ENCODE measurements around the gene AFDN.
A peak's percentile ranks its signal among the peaks of the same experiment; 100 is the strongest.

The AFDN gene

GRCh38 chr6:167978607-167979006, 151.9 kb downstream of the AFDN start:
- DNase-seq (ENCODE audit: low spot score) = no peak

DNA sequence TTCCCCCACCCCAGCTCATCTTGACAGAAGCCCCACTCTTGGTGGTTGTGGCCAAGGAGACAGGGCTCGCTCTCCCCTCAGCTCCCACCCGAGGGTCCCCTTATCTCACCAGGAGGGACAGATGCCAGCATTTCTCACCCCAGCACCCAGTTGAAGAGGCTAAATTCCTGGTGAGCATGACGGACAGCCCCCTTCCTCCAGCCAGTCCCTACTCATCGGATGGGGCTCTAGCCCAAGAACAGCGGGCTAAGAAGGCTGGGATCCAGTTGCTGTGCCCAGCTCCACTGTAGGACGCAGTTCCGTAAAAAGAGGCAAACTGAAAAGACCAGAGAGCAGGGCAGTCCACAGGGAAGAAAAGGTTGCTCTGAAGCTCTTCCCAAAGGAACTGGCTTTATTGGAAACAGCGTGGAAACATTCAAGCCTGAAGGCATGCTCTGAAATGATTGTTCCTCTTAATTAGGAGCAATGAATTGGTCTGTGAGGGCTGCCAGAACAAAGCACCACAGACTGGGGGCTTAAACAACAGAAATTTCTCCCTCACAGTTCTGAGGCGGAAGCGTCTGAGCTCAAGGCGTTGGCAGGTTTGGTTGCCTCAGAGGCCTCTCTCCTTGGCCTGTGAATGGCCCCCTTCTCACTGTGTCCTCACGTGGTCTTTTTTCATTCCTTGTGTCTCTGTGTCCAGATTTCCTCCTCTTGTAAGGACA, 152.9 kb downstream of the AFDN start:
- no peak for DNase-seq (ENCODE audit: low spot score)

DNA sequence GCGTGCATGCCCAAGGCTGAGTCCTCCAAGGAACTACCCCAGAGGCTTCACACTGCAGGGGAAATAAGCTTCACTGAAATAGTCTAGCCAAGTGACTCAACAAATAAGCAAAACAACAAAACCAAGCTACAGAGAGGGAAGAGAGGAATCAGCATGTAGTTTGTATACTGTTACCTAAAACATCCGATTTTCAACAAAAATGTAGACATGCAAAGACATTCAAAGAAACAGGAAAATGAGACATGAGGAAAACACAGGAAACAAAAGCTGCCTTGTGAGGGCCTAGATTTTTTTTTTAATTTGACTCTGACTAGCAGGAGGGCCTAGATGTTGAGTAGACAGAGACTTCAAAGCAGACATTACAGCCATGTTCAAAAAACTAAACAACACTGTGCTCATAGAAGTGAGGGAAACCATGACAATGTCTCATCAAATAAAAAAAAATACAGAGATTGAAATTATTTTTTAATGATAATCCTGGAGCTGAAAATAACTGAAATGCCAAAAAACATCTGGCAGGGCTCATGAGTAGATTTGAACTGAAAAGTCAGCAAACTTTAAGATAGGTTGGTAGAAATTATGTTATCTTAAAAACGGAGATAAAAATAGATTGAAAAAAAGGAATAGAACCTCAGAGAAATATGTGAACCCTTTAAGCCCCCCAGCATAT, 154.3 kb downstream of the AFDN start:
- DNase-seq (ENCODE audit: low spot score) = peak; percentile 47

- no peak for DNase-seq (ENCODE audit: low spot score)
These were observed 155.3 kb downstream of the AFDN start for GRCh38 chr6:167981916-167982462.

- no peak for DNase-seq (ENCODE audit: low spot score)
These were observed 157.5 kb downstream of the AFDN start for GRCh38 chr6:167984144-167984719.

DNA sequence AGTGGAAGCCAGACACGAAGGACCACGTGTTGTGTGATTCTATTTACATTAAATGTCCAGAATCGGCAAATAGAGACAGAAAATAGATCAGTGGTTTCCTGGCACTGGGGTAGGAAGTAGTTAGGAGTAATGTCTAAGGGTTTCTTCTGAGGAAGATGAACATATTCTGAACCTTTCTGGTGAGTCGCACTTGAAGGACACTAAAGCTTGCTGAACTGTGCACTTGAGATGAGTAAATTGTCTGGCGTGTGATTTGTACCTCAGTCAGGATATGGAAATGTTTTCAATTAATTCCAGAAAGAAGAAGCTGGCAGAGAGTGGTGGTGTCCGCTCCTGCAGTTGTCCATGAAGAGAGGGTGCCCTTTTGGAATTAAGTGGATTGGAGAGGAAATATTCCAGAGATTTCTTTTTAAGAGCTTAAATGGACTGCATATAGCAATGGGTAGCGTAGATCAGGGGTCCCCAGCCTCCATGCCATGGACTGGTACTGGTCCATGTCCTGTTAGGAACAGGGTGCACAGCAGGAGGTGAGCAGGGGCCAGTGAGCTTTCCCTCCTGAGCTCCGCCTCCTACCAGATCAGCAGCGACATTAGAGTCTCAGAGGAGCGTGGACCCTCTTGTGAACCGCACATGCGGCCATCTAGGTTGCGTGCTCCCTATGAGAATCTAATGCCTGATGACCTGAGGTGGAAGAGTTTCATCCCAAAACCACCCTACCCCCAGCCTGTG, 158.3 kb downstream of the AFDN start:
- no peak for DNase-seq (ENCODE audit: low spot score)

DNA sequence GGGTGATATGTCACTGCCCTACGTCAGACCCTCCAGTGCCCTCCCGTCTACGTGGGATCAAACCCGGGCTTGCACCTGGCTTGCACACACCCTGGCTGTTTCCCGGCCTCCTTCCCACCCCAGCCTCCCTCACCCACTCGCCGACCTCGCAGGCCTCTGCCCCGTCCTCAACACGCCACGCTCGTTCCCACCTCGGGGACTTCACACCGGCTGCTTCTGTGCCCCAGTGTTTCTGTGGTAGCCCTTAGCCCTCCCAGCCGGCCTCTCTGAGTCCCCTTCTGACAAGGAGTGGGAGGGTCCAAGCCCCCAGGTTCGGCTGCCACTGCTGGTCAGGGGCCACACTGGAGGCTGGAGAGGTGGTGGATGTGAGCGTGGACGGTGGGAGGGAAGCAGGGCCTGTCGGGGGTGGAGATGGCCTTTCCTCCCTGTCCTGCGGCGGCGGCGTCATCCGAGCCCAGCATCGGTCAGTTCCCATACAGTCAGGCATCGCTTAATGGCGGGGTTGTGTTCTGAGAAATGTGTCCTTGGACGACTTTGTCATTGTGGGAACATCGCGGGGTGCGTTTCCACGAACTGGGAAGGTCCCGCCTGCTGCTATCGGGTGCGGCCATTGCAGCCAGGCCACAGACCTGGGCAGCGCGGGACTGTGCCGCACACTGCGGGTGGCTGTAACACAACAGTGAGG, 159.3 kb downstream of the AFDN start:
- no peak for DNase-seq (ENCODE audit: low spot score)

- no peak for DNase-seq (ENCODE audit: low spot score)
These were observed 160.9 kb downstream of the AFDN start for GRCh38 chr6:167987396-167988153.

GRCh38 chr6:167988154-167988495, 161.4 kb downstream of the AFDN start:
- DNase-seq (ENCODE audit: low spot score) = no peak

DNA sequence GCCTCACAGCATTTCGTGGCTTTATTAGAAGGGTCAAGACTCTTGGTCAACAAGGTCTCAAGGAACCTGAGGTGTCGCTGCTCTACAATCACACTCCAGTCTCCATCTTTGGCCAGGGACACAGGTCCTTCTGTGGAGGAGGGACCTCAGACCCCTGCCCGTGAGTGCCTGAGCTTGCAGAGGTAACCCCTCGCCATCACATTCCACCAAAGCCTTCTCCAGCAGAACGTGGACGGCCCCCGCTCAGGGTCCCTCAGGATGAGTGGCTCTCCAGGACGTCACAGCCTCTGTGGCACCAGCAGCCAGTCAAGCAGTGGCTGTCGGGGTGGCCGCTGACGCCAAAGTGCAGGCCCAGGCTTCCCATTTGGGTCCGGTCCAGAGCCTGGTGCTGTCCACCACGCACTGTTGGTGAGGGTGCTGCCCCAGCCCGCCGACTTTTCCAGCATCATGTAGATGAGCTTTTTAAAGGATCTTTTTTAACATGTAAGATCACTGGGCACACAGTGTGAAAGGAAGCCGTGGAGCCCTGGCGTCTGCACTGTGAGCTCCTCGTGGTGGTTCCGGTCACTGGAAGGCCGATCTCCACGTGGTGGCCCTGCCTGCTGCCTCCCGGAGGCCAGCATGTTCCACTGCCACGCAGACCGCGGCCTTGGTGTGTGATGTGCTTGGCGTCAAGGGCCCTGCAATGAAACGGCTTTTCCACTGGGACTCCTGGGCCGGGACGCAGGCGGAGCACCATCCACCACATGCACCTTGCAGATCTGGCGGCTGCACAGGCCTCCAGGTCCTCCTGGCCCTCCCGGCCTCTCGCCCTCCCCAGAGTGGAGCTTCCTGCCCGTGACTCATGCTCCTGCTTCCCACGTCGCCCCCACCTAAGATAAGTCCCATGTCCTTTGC, 162.5 kb downstream of the AFDN start:
- no peak for DNase-seq (ENCODE audit: low spot score)

DNA sequence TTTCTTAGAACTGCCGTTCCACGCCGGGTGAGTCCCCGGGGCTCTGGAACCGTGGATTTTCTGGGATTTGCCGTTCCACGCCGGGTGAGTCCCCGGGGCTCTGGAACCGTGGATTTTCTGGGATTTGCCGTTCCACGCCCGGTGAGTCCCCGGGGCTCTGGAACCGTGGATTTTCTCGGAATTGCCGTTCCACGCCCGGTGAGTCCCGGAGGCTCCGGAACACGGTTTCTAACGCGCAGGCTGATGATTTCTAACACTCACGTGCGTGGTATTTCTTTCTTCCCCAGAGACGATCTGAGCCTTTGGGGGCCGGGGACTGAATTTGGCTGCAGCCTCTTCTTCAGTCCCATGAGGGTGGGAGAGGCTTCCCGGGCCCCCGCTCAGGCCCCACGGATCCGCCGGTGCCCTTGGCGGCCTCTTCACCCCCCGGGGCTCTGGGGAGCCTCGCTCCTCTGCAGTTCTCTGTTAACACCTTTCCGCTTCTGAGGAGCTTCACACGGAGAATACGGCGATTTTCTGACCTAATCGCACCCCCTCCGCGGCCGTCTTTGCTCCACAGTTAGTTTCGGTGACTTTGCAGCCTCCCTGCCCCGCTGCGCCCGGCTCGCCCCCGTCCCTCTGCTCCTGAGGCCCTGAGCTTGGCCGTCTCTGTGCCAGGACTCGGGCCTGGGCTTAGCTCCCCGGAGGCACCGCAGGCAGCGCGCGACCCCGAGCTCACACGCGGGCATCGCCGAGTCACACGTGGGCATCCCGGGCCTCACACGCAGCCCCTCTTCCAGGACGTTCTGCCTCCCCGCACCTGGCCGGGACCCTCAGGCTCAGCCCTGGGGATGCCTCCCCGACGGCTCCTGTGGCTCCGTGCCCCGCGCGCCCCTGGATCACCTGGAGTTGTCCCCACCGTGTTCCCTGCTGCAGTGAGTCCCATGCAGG, 163.6 kb downstream of the AFDN start:
- DNase-seq (ENCODE audit: low spot score) = no peak

GRCh38 chr6:167993169-167993568, 166.5 kb downstream of the AFDN start:
- peak; percentile 40 for DNase-seq (ENCODE audit: low spot score)

DNA sequence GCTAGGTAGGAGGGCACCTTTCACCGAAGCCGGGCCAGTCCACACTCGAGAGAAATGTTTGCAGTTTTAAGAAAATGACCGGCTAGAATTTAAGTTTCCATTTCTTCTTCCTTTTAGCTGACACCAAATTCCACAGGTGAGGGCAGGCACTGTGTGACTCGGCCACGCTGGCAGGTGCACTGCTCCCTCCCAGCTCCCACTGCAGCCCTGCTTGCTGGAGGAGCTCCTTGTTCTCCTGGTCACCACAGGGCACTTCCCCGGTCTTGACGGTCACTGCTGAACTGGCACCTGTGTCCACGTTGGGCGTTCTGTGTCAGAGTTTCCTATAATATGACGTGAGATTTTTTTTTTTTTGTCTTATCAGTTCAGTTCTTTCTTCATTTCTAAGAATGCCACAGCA, 167.1 kb downstream of the AFDN start:
- no peak for DNase-seq (ENCODE audit: low spot score)

DNA sequence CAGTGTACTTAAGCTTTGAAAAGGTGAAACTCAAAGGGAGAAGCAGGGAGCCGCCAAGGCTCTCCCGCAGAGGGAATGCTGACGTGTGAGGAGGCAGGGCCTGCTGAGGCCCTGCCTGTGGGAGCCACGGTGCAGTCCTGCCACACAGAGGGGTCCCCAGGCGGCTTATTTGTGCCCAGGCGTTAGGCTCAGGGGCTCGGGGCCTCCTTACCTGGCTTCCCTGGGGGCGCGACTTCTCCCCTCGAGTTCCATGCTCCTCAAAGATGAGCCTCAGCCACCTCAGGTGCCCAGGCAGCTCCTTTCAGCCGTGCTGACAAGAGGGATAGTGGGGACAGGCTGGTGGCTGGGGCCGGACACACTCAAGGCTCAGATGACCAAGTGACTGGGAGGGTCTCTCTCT, 168.6 kb downstream of the AFDN start:
- DNase-seq (ENCODE audit: low spot score) = no peak

DNA sequence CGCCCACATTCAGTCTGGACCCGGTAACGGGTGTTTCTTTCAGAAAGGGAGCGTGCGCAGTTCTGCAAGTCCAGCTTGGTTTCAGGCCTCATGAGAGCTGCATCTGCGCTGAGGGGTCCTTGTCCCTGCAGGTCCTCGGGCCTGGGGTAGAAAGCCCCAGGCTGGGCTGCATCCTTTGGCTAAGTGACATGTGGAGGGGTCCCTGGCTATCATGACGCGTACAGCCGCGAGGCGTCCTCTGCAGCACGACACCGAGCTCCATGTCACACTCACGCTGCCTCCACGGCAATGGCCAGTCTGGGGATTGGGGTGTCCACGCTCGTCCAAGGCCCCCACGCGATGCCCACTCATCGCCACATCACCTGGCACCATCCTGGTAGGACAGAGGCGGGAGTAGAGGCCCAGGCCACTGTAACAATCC, 169.0 kb downstream of the AFDN start:
- no peak for DNase-seq (ENCODE audit: low spot score)

DNA sequence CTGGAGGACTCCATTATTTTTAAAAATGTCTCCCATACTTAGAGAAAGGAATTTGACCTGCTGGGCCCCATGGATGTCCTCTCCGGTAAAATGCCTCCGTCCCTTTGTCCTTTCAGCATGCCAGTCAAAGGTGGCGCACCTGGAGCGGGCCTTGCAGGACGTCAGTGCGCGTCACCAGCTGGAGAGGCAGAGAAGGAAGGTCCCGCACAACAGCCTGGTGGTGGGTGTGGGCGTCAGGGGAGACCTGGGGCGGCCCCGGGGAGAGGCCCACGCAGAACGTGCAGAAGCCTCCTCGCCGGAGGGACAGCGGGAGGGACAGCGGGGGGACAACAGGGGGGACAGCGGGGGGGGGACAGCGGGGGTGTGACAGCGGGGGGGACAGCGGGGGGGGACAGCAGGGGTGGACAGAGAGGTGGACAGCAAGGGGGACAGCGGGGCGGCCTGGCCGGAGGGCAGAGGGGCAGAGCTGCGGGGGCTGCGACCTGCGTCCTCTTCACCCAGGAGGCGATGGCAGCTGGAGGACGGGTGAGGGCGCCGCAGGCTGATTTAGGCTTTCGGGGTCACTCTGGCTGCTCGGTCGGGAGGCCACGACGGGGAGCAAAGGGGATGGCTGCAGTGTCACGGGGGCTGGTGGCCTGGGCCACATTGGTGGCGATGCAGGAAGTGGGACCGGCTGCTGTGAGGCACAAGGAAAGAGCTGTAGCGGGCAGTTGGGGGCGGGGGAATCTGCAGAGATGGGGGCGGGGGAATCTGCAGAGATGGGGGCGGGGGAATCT, 169.9 kb downstream of the AFDN start:
- DNase-seq (ENCODE audit: low spot score) = no peak

DNA sequence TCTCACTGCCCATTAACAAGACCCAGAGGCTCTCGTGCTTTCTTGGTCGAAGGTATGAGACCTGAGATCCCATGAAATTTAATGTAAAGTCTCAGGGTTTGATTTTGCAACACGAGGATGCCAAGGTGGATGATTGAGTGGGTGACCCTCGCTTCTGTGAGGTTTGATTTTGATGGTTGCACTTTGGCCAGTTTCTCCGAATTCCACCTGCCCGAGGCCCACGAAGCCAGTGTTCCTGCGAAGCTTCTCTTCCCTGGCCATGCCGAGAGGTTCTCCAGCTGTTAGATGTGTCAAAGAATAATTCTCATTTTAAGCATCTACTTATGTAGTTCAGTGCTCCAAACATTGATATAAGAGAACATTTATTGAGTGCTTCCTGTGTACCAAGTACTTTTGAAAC, 170.9 kb downstream of the AFDN start, which contains the start of gene KIF25:
TSS of gene KIF25 (plus strand) at position 30 of the 400 bp plus-strand sequence. CDS start 31,915 bp downstream, outside the sequence.
- no peak for DNase-seq (ENCODE audit: low spot score)

- DNase-seq (ENCODE audit: low spot score) = no peak
These were observed 171.5 kb downstream of the AFDN start for GRCh38 chr6:167998215-167998614.
